Common myeloid progenitor, CD34-positive (primary cell): ENCODE measurements around the gene LRP3.

Experiments
- CTCF ChIA-PET: fragments of 350-600 bp; sonication (Branson Sonifier 250); formaldehyde crosslinking; loops from one replicate; lab custom pipeline; 2021; ENCODE audit warnings: antibody characterized with exemption; lab: Charles Lee
- POLR2A ChIA-PET: fragments of 350-600 bp; sonication (Branson Sonifier 250); formaldehyde crosslinking; loops from one replicate; lab custom pipeline; 2021; ENCODE audit warnings: antibody characterized with exemption; lab: Charles Lee
- DNase-seq, 3 donors: peaks; one replicate each; pipeline versions ENCODE4 v3.0.0 to v3.0.0-alpha.2; 2013
- H3K27ac ChIP-seq, 2 experiments: 1 replicate in 1 of 2; 2 replicates in 1 of 2; pipeline ENCODE4 v1.7.0; 2013; ENCODE audit warnings: inconsistent platforms in 2 of 2, low read length in 2 of 2, mild to moderate bottlenecking in 2 of 2, low read depth in 1 of 2, moderate library complexity in 1 of 2; ENCODE audit not compliant: severe bottlenecking in 2 of 2, insufficient read depth in 1 of 2, poor library complexity in 1 of 2
- H3K27me3 ChIP-seq, 5 experiments: replicated peaks in 2 of 5; 1 replicate in 3 of 5; 2 replicates in 2 of 5; pipeline versions ENCODE4 v1.6.1 to v1.7.0; 2013; ENCODE audit warnings: low read length in 4 of 5, mild to moderate bottlenecking in 2 of 5, moderate library complexity in 2 of 5, inconsistent platforms in 1 of 5; ENCODE audit not compliant: insufficient read depth in 5 of 5, control insufficient read depth in 4 of 5
- H3K36me3 ChIP-seq, 4 experiments: 1 replicate in 2 of 4; 2 replicates in 2 of 4; pipeline versions ENCODE4 v1.6.1 to v1.7.0; 2013; ENCODE audit warnings: low read length in 3 of 4, control low read depth in 1 of 4, mild to moderate bottlenecking in 1 of 4; ENCODE audit not compliant: control insufficient read depth in 4 of 4, insufficient read depth in 4 of 4
- H3K4me1 ChIP-seq, 4 experiments: 1 replicate in 3 of 4; 2 replicates in 1 of 4; pipeline versions ENCODE4 v1.6.1 to v1.7.1; 2013; ENCODE audit warnings: low read length in 3 of 4, mild to moderate bottlenecking in 3 of 4, control low read depth in 1 of 4, inconsistent platforms in 1 of 4, moderate library complexity in 1 of 4; ENCODE audit not compliant: control insufficient read depth in 4 of 4, insufficient read depth in 4 of 4; ENCODE audit errors: control extremely low read depth in 1 of 4
- H3K4me3 ChIP-seq, 7 experiments: 1 replicate in 4 of 7; 2 replicates in 3 of 7; pipeline versions ENCODE4 v1.5.1 to v1.7.0; 2013; ENCODE audit warnings: mild to moderate bottlenecking in 7 of 7, low read length in 6 of 7, moderate library complexity in 6 of 7, inconsistent platforms in 2 of 7, low read depth in 2 of 7, control low read depth in 1 of 7; ENCODE audit not compliant: insufficient read depth in 4 of 7, control insufficient read depth in 1 of 7; ENCODE audit errors: extremely low read depth in 1 of 7
- H3K9me3 ChIP-seq, 5 experiments: 1 replicate in 4 of 5; 2 replicates in 1 of 5; pipeline versions ENCODE4 v1.6.1 to v1.7.1; 2013; ENCODE audit warnings: low read length in 4 of 5, mild to moderate bottlenecking in 2 of 5, inconsistent platforms in 1 of 5, low read depth in 1 of 5, moderate library complexity in 1 of 5; ENCODE audit not compliant: control insufficient read depth in 4 of 5, insufficient read depth in 2 of 5; ENCODE audit errors: control extremely low read depth in 1 of 5
- WGBS: methylation state at CpG from one replicate; pipeline ENCODE4 v1.1.5; 2013; ENCODE audit not compliant: insufficient coverage; 5-methylcytosine and 5-hydroxymethylcytosine counted together

Gene LRP3

GRCh38 chr19:33201473-33201872, 7.3 kb downstream of the LRP3 start:
- DNase-seq, result no peak
- WGBS, result 100% methylated on average over 5 of the region's 6 CpGs
- no peak overlapping the region for H3K27ac ChIP-seq
- H3K4me3 ChIP-seq, result no peak overlapping the region
- H3K36me3 ChIP-seq, result peaks cover 0 to 35% (median 0%) of the 10 kb centered on the region in 4 experiments
- ChIA-PET POLR2A (no interaction called here), CTCF (interaction anchor here (1.1 kb wide), 1 partner anchor 18 kb away, joined by 4 read pairs; no protein-coding TSS in a partner anchor)
- H3K4me1 ChIP-seq, result no peaks in the 10 kb centered on the region
- peaks cover 0 to 2% (median 0%) of the 10 kb centered on the region in 5 experiments for H3K27me3 ChIP-seq
- no peaks in the 10 kb centered on the region for H3K9me3 ChIP-seq

- H3K9me3 ChIP-seq, result no peaks in the 10 kb centered on the region
- ChIA-PET POLR2A (no interaction called here), CTCF (interaction anchor here (1.1 kb wide), 1 partner anchor 18 kb away, joined by 4 read pairs; no protein-coding TSS in a partner anchor)
- 100% methylated on average over 12 of the region's 15 CpGs for WGBS
- H3K4me3 ChIP-seq, result no peak overlapping the region
- no peak overlapping the region for H3K27ac ChIP-seq
- H3K27me3 ChIP-seq, result no peaks in the 10 kb centered on the region
- no peaks in the 10 kb centered on the region for H3K4me1 ChIP-seq
- peaks cover 0 to 39% (median 0%) of the 10 kb centered on the region in 4 experiments for H3K36me3 ChIP-seq
- no peak for DNase-seq
These were observed 7.9 kb downstream of the LRP3 start for GRCh38 chr19:33201886-33202545.

GRCh38 chr19:33202546-33203507, 8.7 kb downstream of the LRP3 start:
- ChIA-PET CTCF (interaction anchor here (1.1 kb wide), 1 partner anchor 19 kb away, joined by 4 read pairs; no protein-coding TSS in a partner anchor), POLR2A (no interaction called here)
- Histone ChIP-seq H3K4me3 (no peak overlapping the region), H3K36me3 (peaks cover 0 to 39% (median 0%) of the 10 kb centered on the region in 4 experiments), H3K27ac (no peak overlapping the region), H3K4me1 (peaks cover 0 to 2% (median 2%) of the 10 kb centered on the region in 4 experiments), H3K27me3 (no peaks in the 10 kb centered on the region), H3K9me3 (no peaks in the 10 kb centered on the region)
- no peak for DNase-seq
- 92% methylated on average over 19 of the region's 27 CpGs for WGBS

GRCh38 chr19:33203529-33203928, 9.4 kb downstream of the LRP3 start:
- no peak for DNase-seq
- 94% methylated on average over 5 of the region's 6 CpGs for WGBS
- no peaks in the 10 kb centered on the region for H3K27me3 ChIP-seq
- peaks cover 0 to 32% (median 0%) of the 10 kb centered on the region in 4 experiments for H3K36me3 ChIP-seq
- CTCF ChIA-PET, result no interaction called here
- no peak overlapping the region for H3K27ac ChIP-seq
- POLR2A ChIA-PET, result no interaction called here
- H3K4me3 ChIP-seq, result no peak overlapping the region
- H3K9me3 ChIP-seq, result no peaks in the 10 kb centered on the region
- H3K4me1 ChIP-seq, result peaks cover 0 to 9% (median 9%) of the 10 kb centered on the region in 4 experiments

- H3K27me3 ChIP-seq, result no peaks in the 10 kb centered on the region
- 95% methylated on average over 29 of the region's 32 CpGs for WGBS
- H3K9me3 ChIP-seq, result no peaks in the 10 kb centered on the region
- no peak for DNase-seq
- no peak overlapping the region for H3K27ac ChIP-seq
- peaks cover 0 to 29% (median 0%) of the 10 kb centered on the region in 4 experiments for H3K36me3 ChIP-seq
- peaks cover 0 to 17% (median 11%) of the 10 kb centered on the region in 4 experiments for H3K4me1 ChIP-seq
- ChIA-PET CTCF (interaction anchor here (0.5 kb wide), 1 partner anchor 18 kb away, joined by 4 read pairs; no protein-coding TSS in a partner anchor), POLR2A (no interaction called here)
- no peak overlapping the region for H3K4me3 ChIP-seq
These were observed 10.2 kb downstream of the LRP3 start for GRCh38 chr19:33204136-33204973.

GRCh38 chr19:33205110-33205509, 11.0 kb downstream of the LRP3 start:
- ChIA-PET POLR2A (no interaction called here), CTCF (no interaction called here)
- Histone ChIP-seq H3K4me3 (no peak overlapping the region), H3K27ac (no peak overlapping the region), H3K27me3 (no peaks in the 10 kb centered on the region), H3K9me3 (no peaks in the 10 kb centered on the region), H3K36me3 (peaks cover 0 to 29% (median 0%) of the 10 kb centered on the region in 4 experiments), H3K4me1 (peaks cover 0 to 17% (median 11%) of the 10 kb centered on the region in 4 experiments)
- WGBS, result 98% methylated on average over 26 of the region's 27 CpGs
- no peak for DNase-seq
